22Rv1 (cell line): Measurements from ENCODE around the gene SLC35E4.

Source experiments
- H3K27ac ChIP-seq: fragments of 450-650 bp; 2 replicates; pipeline ENCODE4 v1.5.1; 2017
- ZFX ChIP-seq: fragments of 450-650 bp; IDR thresholded peaks from 2 replicates; pipeline ENCODE4 v1.6.1; 2017; ENCODE audit warnings: antibody characterized with exemption, borderline replicate concordance
- TF ChIP-seq, protein P1 (sequence below): fragments of 450-650 bp; IDR thresholded peaks from 2 replicates; pipeline ENCODE4 v1.5.1; 2017; ENCODE audit warnings: mild to moderate bottlenecking

SLC35E4 gene

DNA sequence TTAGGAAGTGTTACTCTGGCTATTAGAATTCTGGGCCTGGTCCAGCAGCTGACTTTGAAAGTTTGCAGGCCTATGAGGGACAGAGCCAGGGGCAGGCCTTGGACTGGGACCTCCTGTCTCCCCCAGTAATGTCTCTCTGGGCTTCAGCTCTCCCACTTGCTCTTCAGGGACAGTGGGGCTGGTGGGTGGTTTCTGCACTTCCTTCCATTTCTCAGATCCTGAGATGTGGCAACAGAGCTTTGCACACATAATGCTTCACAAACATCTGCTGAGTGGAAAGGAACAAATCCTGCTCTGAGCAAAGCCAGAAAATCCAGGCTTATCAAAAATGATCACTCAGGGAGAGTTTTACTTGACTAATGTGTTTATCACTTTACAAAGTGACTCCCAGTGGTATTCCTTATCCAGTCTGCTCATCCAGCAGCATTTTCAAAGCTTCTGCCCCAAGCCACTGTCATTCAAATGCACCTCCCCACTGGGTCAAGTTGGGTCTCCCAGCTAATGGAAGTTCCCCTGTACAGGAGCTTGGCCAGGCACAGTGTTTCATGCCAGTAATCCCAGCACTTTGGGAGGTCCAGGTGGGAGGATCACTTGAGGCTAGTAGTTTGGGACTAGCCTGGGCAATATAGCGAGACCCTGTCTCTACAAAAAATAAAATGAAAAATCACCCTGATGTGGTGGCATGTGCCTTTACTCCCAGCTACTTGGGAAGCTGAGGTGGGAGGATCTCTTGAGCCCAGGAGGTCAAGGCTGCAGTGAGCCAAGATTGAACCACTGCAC, 45.6 kb downstream of the SLC35E4 start:
- TF ChIP-seq ZFX, result no peak
- TF ChIP-seq, protein P1, sequence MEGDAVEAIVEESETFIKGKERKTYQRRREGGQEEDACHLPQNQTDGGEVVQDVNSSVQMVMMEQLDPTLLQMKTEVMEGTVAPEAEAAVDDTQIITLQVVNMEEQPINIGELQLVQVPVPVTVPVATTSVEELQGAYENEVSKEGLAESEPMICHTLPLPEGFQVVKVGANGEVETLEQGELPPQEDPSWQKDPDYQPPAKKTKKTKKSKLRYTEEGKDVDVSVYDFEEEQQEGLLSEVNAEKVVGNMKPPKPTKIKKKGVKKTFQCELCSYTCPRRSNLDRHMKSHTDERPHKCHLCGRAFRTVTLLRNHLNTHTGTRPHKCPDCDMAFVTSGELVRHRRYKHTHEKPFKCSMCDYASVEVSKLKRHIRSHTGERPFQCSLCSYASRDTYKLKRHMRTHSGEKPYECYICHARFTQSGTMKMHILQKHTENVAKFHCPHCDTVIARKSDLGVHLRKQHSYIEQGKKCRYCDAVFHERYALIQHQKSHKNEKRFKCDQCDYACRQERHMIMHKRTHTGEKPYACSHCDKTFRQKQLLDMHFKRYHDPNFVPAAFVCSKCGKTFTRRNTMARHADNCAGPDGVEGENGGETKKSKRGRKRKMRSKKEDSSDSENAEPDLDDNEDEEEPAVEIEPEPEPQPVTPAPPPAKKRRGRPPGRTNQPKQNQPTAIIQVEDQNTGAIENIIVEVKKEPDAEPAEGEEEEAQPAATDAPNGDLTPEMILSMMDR, result no peak
- H3K27ac ChIP-seq, result no peak overlapping the region

DNA sequence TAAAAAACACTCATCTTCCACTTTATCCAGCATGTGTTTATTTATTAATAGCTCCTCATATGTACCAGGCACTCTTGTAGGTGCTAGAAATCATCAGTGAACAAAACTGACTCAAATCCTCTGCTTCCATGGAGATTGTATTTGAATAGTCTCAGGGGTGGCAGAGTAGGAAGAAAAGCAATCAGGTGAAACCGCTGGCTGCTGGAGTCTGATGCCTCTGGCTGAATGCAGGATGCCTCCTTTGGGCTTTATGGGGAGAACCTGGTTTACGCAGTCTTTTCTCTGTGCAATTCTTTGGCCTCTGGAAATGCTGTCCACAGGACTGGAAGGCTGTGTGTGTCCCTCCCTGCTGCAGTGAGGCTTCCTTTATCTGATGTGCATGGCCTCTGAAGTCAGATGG, 46.2 kb downstream of the SLC35E4 start:
- no peak for TF ChIP-seq ZFX
- TF ChIP-seq, protein P1, result no peak
- H3K27ac ChIP-seq, result no peak overlapping the region

DNA sequence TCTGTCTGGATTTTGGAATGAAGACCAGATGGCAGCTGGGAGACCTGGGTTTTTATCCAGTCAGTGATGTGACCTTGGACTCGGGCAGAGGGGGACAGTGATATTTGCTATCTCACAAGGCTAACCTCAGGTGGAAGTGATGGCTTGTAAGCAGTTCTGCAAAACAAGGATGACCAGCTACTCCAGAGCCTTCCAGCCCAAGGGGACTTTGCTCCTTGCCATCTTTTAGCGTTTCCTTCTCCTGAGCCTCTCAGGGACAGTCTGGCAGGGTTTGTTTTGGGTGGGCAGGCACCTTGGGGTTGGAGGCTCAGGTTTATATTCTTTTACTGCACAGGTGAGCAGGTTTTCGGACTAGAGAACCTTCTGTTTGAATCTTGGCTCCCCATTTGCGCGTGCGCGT, 49.6 kb downstream of the SLC35E4 start:
- H3K27ac ChIP-seq, result no peak overlapping the region
- TF ChIP-seq, protein P1, result no peak
- TF ChIP-seq ZFX, result no peak

DNA sequence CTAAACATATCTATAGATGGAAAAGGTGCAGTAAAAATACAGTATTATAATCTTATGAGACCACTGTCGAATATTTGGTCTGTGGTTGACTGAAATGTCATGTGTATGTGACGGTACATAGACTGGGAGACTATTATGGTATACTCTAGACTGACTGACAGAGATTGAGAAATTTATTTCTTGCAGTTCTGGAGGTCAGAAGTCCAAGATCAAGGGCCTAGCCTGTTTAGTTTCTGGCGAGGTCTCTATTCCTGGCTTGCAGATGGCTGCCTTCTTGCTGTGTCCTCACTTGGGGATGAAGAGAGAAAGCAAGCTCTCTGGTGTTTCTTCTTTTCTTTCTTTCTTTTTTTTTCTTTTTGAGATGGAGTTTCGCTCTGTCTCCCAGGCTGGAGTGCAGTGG, 51.8 kb downstream of the SLC35E4 start:
- TF ChIP-seq, protein P1, result no peak
- no peak for TF ChIP-seq ZFX

DNA sequence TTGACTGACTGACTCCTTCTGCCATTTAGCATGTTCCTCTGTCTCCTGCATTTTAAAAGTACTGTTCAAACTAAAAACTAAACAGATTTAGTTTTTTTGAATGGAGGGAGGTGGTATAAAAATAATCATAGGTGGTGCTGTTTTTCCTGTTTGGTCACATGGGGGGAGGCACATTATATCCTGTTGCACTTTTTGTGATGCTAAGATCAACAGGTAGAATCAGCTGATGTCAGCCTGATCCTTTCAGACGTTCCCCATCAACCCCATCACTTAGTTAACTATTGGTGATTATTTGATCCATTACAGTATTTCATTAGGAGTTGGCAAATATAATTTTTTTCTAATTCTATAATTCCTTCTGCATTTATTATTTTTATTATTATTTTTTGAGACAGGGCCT, 54.0 kb downstream of the SLC35E4 start:
- TF ChIP-seq ZFX, result no peak
- TF ChIP-seq, protein P1, result no peak
- H3K27ac ChIP-seq, result no peak overlapping the region

More for the DNA sequence above, 51.8 kb downstream of the SLC35E4 start:
- no peak overlapping the region for H3K27ac ChIP-seq

DNA sequence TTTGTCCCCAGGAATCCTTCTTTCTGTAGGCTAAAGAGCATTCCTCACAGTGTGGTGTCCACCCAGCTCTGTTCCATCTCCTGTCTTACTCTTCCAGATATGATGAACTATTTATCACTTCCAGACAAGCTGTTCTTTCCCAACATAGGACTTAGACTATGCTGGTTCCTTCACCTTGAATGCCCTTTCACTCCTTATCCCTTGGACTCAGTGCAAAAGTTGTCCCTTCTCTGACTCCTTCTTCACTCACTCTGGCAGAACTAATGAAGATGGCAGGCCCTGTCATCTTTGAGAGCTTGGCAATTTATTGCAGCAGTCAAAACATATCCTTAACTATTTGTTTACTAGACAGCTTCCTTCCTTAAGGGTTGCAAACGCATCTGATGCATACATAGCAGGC, 55.6 kb downstream of the SLC35E4 start:
- TF ChIP-seq, protein P1, result no peak
- TF ChIP-seq ZFX, result no peak
- no peak overlapping the region for H3K27ac ChIP-seq

DNA sequence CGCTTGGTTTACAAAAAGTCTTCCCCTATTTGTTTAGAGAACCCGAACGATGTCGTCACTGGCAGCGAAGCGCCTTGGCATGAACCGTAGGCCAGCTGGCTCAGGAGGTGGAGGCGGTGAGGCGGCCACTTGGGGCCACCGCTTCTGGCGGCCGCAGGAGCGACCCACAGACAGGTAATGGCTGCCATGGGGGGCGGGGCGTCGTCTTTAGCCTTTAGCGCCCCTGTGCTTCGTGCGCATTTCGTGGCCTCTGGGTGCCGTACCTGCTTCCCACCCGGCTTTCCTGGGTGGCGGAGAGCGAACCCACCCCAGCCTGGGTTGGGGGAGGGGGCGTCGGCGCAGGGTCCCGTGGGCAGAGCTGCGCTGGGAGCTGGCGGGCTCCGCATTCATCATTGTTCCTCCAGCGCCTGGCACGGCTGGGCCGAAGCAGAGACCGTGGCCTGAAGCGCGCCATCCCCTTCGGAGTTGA, 58.6 kb downstream of the SLC35E4 start:
- no peak for TF ChIP-seq ZFX
- peak overlapping the region; percentile 48 for H3K27ac ChIP-seq
